ENCODE results near the gene TFPI.
"Not testable (repeated sequence)": the region's sequence is repeated elsewhere in the genome, so short reads cannot be mapped to it uniquely, and the experiment has no call there.

The TFPI gene

DNA sequence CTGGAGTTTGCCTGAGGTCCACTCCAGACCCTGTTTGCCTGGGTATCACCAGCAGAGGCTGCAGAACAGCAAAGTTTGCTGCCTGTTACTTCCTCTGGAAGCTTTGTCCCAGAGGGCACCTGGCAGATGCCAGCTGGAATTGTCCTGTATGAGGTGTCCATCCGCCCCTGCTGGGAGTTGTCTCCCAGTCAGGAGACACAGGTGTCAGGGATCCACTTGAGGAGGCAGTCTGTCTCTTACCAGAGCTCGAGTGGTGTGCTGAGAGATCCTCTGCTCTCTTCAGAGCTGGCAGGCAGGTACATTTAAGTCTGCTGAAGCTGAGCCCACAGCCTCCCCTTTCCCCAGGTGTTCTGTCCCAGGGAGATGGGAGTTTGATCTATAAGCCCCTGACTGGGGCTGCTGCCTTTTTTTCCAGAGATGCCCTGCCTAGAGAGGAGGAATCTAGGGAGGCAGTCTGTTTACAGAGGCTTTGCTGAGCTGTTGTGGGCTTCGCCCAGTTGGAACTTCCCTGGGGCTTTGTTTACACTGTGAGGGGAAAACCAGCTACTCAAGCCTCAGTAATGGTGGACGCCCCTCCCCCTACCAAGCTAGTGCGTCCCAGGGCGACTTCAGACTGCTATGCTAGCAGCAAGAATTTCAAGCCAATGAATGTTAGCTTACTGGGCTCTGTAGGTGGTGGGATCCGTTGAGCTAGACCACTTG lies 34.7 kb downstream of the TFPI start:
- no peak for DNase-seq (ENCODE audit: extremely low spot score)
- POLR2A ChIA-PET: no interaction called here
- TF ChIP-seq, protein P1, sequence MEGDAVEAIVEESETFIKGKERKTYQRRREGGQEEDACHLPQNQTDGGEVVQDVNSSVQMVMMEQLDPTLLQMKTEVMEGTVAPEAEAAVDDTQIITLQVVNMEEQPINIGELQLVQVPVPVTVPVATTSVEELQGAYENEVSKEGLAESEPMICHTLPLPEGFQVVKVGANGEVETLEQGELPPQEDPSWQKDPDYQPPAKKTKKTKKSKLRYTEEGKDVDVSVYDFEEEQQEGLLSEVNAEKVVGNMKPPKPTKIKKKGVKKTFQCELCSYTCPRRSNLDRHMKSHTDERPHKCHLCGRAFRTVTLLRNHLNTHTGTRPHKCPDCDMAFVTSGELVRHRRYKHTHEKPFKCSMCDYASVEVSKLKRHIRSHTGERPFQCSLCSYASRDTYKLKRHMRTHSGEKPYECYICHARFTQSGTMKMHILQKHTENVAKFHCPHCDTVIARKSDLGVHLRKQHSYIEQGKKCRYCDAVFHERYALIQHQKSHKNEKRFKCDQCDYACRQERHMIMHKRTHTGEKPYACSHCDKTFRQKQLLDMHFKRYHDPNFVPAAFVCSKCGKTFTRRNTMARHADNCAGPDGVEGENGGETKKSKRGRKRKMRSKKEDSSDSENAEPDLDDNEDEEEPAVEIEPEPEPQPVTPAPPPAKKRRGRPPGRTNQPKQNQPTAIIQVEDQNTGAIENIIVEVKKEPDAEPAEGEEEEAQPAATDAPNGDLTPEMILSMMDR (IDR thresholded peaks at IDR 0.05; ENCODE audit: control extremely low read depth, extremely low read depth, low read depth, missing control alignments): no peak
- CTCF ChIA-PET: interaction anchor here (1.6 to 2.8 kb wide), 3 partner anchors 16 to 61 kb away, joined by 4 to 10 read pairs (median 5); no protein-coding TSS in a partner anchor

DNA sequence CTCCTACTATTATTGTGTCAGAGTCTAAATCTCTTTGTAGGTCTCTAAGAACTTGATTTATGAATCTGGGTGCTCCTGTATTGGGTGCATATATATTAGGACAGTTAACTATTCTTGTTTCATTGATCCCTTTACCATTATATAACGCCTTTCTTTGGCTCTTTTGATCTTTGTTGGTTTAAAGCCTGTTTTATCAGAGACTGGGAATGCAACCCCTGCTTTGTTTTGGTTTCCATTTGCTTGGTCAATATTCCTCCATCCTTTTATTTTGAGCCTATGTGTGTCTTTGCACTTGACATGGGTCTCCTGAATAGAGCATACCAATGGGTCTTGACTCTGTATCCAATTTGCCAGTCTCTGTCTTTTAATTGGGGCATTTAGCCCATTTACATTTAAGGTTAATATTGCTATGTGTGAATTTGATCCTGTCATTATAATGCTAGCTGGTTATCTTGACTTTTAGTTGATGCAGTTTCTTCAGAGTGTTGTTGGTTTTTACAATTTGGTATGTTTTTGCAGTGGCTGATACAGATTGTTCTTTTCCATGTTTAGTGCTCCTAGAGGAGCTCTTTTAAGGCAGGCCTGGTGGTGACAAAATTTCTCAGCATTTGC lies 36.4 kb downstream of the TFPI start:
- POLR2A ChIA-PET; DNase-seq (ENCODE audit: extremely low spot score): not testable (repeated sequence)
- CTCF ChIA-PET: interaction anchor here (1.0 to 2.8 kb wide), 2 partner anchors 15 to 18 kb away, joined by 4 to 10 read pairs; no protein-coding TSS in a partner anchor

GRCh38 chr2:187516630-187517510 lies 37.4 kb downstream of the TFPI start:
- CTCF ChIA-PET: interaction anchor here (0.8 to 1.9 kb wide), 2 partner anchors 9 to 64 kb away, joined by 3 to 5 read pairs; no protein-coding TSS in a partner anchor
- DNase-seq (ENCODE audit: extremely low spot score); POLR2A ChIA-PET: not testable (repeated sequence)

DNA sequence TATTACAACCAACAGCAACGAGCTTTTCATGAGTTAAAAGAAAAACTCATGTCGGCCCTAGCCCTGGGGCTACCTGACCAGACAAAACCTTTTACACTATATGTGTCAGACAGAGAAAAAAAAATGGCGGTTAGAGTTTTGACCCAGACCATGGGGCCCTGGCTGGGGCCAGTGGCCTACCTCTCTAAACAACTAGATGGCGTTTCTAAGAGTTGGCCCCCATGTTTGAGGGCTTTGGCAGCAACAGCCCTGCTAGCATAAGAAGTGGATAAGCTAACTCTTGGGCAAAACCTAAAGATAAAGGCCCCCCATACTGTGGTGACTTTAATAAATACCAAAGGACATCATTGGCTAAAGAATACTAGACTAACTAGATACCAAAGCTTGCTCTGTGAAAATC lies 39.3 kb downstream of the TFPI start:
- TF ChIP-seq, protein P1 (IDR thresholded peaks at IDR 0.05; ENCODE audit: control extremely low read depth, extremely low read depth, low read depth, missing control alignments): no peak
- no peak for DNase-seq (ENCODE audit: extremely low spot score)
- CTCF ChIA-PET: interaction anchor here (1.2 to 3.3 kb wide), 2 partner anchors 15 to 66 kb away, joined by 5 to 16 read pairs; no protein-coding TSS in a partner anchor
- POLR2A ChIA-PET: no interaction called here

DNA sequence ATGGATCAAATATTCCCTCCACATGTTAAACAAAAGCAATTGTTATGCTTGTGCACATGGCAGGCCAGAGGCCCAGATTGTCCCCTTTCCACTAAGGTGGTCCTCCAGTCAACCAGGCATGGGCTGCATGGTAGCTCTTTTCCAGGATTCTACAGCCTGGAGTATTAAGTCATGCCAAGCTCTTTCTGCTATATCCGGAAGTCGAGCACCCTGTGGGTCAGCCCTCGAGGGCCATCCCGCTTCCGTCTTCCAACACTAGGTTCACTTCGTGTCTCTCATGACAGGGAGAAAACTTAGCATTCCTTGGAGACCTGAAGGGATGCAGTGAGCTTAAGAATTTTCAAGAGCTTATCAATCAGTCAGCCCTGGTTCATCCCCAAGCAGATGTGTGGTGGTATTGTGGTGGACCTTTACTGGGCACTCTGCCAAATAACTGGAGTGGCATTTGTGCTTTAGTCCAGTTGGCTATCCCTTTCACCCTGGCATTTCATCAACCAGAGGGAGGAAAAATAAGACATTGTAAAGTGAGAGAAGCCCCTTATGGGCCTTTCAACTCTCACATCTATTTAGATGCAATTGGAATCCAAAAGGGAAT lies 39.9 kb downstream of the TFPI start:
- CTCF ChIA-PET: interaction anchor here (1.0 to 3.3 kb wide), 3 partner anchors 14 to 67 kb away, joined by 3 to 16 read pairs (median 5); no protein-coding TSS in a partner anchor
- POLR2A ChIA-PET; DNase-seq (ENCODE audit: extremely low spot score): not testable (repeated sequence)

DNA sequence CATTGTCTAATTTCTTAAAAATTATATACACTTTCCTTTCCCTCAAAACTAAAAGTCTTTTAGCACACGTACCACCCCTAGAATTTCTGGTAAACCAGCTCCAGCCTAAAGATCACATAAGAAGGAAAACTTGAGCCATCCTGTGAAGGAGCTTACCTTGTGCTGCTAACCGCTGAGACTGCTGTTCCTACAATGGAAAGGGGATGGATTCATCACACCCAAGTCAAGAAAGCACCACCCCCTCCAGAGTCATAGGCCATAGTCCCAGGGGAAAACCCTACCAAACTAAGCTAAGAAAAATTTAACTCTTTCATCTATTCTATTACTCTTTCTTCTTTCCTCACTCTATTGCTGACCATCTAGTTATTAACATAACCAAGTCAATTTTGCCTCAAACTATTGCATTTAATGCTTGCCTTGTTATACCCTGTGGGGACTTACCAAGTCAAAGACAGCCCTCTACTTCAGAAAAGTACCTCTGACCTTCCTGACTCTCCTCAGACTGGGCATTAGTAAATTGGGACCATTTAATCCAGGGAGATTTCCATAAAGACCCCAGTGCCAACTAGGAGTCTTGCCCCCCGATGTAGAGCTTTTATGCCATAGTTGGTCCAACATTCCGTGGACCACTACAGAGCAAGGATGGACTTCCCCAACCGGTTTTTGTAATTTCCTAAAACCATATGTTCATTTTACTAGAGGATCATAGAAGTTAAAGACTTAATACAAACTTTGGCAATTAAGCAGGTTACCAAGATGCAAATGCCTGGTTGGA lies 40.6 kb downstream of the TFPI start:
- POLR2A ChIA-PET; DNase-seq (ENCODE audit: extremely low spot score): not testable (repeated sequence)
- CTCF ChIA-PET: interaction anchor here (1.0 to 3.3 kb wide), 2 partner anchors 14 to 66 kb away, joined by 3 to 16 read pairs; no protein-coding TSS in a partner anchor

- no peak for DNase-seq (ENCODE audit: extremely low spot score)
- ChIA-PET POLR2A (no interaction called here), CTCF (no interaction called here)
- TF ChIP-seq, protein P1 (IDR thresholded peaks at IDR 0.05; ENCODE audit: control extremely low read depth, extremely low read depth, low read depth, missing control alignments): no peak
These were observed 42.6 kb downstream of the TFPI start for GRCh38 chr2:187511356-187512315.

DNA sequence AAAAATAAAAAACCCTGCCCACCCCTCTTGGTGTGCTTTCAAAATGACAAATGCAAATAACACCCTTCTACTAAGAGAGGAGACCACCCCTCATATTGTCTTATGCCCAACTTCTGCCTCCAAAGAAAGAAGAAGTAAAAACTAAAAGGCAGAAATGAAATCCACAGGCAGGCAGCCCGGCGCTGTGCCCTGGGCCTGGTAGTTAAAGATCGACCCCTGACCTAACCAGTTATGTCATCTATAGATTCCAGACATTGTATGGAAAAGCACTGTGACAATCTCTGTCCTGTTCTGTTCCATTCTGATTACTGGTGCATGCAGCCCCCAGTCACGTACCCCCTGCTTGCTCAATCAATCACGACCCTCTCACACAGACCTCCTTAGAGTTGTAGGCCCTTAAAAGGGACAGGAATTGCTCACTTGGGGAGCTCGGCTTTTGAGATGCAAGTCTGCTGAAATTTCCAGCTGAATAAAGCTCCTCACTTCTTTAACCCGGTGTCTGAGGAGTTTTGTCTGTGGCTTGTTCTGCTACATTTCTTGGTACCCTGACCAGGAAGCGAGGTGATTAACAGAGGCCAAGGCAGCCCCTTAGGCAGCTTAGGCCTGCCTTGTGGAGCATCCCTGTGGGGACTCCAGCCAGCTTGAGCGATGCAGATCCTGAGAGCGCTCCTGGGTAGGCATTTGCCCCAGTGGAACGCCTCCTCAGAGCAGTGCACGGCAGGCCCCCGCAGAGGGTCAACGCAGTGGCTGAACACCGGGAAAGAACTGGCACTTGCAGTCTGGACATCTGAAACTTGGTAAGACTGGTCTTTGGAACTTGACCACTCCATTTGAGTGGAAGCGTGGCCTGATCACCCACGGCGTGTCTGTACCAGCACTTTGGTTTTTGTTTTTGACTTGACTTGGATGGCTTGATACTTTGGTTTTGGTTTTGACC lies 43.5 kb downstream of the TFPI start:
- CTCF ChIA-PET; DNase-seq (ENCODE audit: extremely low spot score); POLR2A ChIA-PET: not testable (repeated sequence)

Data from GM10248 (cell line).